GM08714 (cell line): ENCODE data around the gene INTS7.
"Not testable (repeated sequence)": the region's sequence is repeated elsewhere in the genome, so short reads cannot be mapped to it uniquely, and the experiment has no call there.

Source experiments
- H3K4me3 ChIP-seq: fragments of 200-500 bp; sonication (Bioruptor generic); 2 replicates; pipeline ENCODE4 v1.5.1; 2014; ENCODE audit warnings: mild to moderate bottlenecking, low read length, inconsistent platforms
- ZNF274 ChIP-seq: IDR thresholded peaks from 2 replicates; pipeline ENCODE4 v1.6.1; 2012; ENCODE audit warnings: mild to moderate bottlenecking, low read depth, low read length

Gene INTS7

GRCh38 chr1:211942583-211942982, 92.8 kb downstream of the INTS7 start:
- TF ChIP-seq ZNF274 = no peak
- H3K4me3 ChIP-seq = no peak overlapping the region

DNA sequence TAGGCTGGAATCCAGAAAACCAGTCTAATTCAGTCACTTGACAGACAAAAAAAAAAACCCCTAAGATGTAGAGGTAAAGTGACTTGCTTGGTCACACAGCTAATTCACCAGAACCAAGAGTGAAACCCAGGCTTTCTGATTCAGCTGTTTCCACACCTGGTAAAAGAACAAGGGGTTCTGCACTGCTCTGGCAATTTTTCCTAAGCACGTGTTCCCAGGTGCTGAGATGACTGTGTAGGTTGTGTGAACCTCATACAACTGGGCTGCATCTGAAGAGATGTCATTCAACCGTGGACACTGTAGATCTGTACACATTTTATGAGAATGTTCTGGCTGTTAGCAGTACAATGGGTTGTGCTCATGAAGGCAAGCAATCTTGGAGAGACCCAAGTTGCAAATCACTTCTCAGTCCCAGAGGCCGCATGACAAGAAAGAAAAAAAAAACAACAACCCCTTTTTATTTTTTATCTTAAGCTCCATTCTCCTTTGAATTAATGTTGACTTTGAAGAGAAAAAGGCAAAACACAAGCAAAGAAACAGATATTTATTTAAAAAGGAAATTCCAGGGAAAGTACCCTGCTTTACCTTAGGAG, 95.4 kb downstream of the INTS7 start:
- TF ChIP-seq ZNF274 = no peak

GRCh38 chr1:211938561-211938997, 96.8 kb downstream of the INTS7 start:
- TF ChIP-seq ZNF274 = no peak
- peak overlapping the region; percentile 35; the same call in 1 of the 2 replicates for H3K4me3 ChIP-seq

More for the DNA sequence above, 95.4 kb downstream of the INTS7 start:
- H3K4me3 ChIP-seq = no peak overlapping the region

DNA sequence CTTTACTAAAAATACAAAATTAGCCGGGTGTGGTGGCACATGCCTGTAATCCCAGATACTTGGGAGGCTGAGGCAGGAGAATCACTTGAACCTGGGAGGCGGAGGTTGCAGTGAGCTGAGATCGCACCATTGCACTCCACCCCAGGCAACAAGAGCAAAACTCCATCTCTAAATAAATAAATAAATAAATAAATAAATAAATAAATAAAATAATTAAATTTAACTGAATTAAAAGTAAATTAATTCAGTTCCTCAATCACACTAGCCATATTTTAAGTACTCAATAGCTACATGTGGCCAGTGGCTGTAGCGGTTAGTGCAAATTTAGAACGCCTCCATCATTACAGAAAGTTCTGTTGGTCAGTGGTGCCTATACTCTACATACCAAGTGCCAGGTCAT, 97.9 kb downstream of the INTS7 start:
- H3K4me3 ChIP-seq = not testable (repeated sequence)

- TF ChIP-seq ZNF274 = no peak
- H3K4me3 ChIP-seq = no peak overlapping the region
These were observed 99.8 kb downstream of the INTS7 start for GRCh38 chr1:211935448-211935970.

GRCh38 chr1:211933946-211934714, 101.2 kb downstream of the INTS7 start:
- no peak overlapping the region for H3K4me3 ChIP-seq
- no peak for TF ChIP-seq ZNF274

GRCh38 chr1:211932933-211933254, 102.5 kb downstream of the INTS7 start:
- no peak for TF ChIP-seq ZNF274
- no peak overlapping the region for H3K4me3 ChIP-seq

DNA sequence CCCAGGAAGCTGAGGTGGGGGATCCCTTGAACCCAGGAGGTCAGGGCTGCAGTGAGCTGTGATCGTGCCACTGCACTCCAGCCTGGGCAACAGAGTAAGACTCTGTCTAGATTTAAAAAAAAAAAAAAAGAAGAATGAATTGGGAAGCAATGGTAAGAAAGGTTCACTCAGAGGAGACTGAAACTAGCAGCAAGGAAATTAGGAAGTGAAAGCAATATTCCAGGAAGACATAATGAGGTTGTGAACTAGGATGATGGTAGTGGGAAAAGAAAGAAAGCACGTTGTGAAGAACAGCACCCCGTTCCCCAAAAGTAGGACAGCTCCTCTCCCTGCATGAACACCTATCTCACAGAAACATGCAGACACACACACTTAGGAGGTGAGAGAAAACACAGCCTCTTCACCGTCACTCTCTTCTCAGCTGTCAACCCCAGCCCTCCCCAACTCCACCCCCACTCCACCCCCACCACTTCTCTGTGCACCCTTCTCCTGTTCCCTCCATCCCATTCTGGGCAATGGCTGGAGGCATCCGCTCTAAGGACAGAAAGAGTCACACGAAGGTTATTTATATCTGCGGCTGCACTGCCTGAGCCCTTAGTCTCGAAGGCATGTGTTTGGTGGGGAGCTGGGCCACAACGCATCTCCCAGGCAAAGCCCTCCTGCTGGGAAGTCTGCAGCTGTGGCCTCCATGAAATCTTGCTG, 103.0 kb downstream of the INTS7 start:
- H3K4me3 ChIP-seq = no peak overlapping the region
- TF ChIP-seq ZNF274 = no peak

GRCh38 chr1:211929683-211930082, 105.7 kb downstream of the INTS7 start:
- no peak for TF ChIP-seq ZNF274
- H3K4me3 ChIP-seq = no peak overlapping the region

- H3K4me3 ChIP-seq = no peak overlapping the region
- TF ChIP-seq ZNF274 = no peak
These were observed 106.2 kb downstream of the INTS7 start for GRCh38 chr1:211928993-211929637.

DNA sequence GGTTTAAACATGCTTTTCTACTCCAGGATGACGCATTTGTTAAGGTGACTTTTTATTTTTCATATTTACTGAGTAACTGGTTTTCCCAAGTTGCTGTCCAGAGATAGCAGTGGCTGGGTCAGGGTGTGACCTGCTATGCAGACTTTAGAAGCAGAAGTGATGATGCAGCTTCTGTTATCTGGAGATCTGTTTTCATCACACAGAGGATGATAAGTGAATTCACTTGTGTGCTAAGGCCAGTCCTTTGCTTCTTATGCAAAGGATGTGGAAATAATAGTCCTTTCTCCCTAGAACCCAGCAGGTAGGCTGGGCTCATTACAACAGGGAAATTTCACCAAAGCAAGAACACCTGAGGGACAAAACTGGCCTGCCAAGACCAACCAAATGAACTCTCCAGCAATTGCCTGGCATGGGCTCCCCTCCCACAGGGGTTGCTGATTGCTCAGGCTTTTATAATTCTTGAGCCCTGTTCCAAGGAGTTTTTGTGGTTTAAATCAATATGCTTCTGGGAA, 107.0 kb downstream of the INTS7 start:
- no peak overlapping the region for H3K4me3 ChIP-seq

GRCh38 chr1:211925016-211925415, 110.3 kb downstream of the INTS7 start:
- H3K4me3 ChIP-seq = no peak overlapping the region
- TF ChIP-seq ZNF274 = no peak

More for the DNA sequence above, 107.0 kb downstream of the INTS7 start:
- no peak for TF ChIP-seq ZNF274

DNA sequence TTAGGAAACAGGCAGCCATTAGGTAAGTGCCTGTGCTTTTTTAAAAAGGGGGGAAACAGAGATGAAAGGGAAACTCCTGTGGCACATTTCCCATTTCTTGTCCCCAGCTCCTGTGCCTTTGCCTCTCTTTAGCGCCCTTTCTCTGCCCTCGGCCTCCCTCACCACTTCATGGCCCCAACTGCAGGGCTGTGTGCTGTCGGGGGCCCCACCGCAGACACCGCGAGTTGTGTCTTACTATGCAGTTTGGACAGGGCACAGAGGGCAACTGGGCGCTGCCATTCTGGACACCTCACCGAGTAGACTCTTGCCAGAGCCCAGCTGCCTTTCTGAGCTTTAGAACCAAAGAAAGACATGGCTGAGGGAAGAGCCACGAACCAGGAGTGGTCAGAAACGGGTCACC, 111.1 kb downstream of the INTS7 start:
- H3K4me3 ChIP-seq = no peak overlapping the region
- no peak for TF ChIP-seq ZNF274

- TF ChIP-seq ZNF274 = no peak
- no peak overlapping the region for H3K4me3 ChIP-seq
These were observed 112.3 kb downstream of the INTS7 start for GRCh38 chr1:211923095-211923494.

DNA sequence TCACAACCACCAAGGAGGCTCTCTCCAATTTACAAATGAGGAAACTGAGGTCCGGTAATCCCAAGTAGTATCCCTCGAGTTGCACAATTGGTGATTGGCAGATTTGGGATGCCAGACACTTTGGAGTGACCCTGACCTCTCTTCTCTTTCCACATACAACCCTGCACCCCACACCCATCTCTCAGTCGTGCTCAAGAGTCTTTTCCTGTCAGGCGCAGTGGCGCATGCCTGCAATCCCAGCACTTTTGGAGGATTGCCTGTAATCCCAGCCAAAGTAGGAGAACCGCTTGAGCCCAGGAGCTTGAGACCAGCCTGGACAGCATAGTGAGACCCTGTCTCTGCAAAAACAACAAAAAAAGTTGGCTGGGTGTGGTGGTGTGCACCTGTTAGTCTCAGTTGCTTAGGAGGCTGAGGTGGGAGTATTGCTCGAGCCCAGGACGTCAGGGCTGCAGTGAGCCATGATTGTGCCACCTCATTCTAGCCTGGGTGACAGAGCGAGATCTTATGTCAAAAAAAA, 113.7 kb downstream of the INTS7 start:
- no peak for TF ChIP-seq ZNF274
- no peak overlapping the region for H3K4me3 ChIP-seq
